Activated naive CD4-positive, alpha-beta T cell treated with anti-CD3 and anti-CD28 coated beads for 36 hours (primary cell): ENCODE measurements around the gene CPNE2. TPM values are rescaled to one million over a fixed set of nuclear protein-coding genes. Genes with fewer than 3 reads are reported as not detected.
"Not testable (repeated sequence)": the region's sequence is repeated elsewhere in the genome, so short reads cannot be mapped to it uniquely, and the experiment has no call there.

ENCODE experiments used
- CTCF ChIA-PET: fragments of 350-600 bp; sonication (Branson Sonifier 250); formaldehyde crosslinking; loops from one replicate; lab custom pipeline; 2021; ENCODE audit warnings: antibody characterized with exemption; lab: Charles Lee
- DNase-seq: peaks from one replicate; pipeline ENCODE4 v3.0.0-alpha.2; 2020
- H3K27ac Mint-ChIP-seq: one replicate; pipeline ENCODE4 v1.8.0; 2021; ENCODE audit warnings: mild to moderate bottlenecking, mixed read lengths
- H3K27me3 Mint-ChIP-seq: one replicate; pipeline ENCODE4 v1.8.0; 2021; ENCODE audit warnings: low read depth, mixed read lengths
- H3K36me3 Mint-ChIP-seq: one replicate; pipeline ENCODE4 v1.8.0; 2021; ENCODE audit warnings: low read depth, mixed read lengths
- H3K4me1 Mint-ChIP-seq: one replicate; pipeline ENCODE4 v1.8.0; 2021; ENCODE audit warnings: low read depth, mixed read lengths
- H3K4me3 Mint-ChIP-seq: one replicate; pipeline ENCODE4 v1.8.0; 2021; ENCODE audit warnings: mild to moderate bottlenecking, moderate library complexity, mixed read lengths
- H3K9me3 Mint-ChIP-seq: one replicate; pipeline ENCODE4 v1.8.0; 2021; ENCODE audit warnings: mixed read lengths
- intact Hi-C: fragments of 100-400 bp; cut with micrococcal nuclease; formaldehyde crosslinking; loops from one replicate; pipeline ENCODE4 v1.15.1; 2023
- total RNA-seq, 2 experiments: library from RNA; stranded (reverse); gene quantifications; one replicate each; pipeline ENCODE4 v1.2.3, GENCODE V29; 2021

CPNE2 gene
- total RNA-seq, 2 experiments from 2014 or later, result 5.1 TPM

DNA sequence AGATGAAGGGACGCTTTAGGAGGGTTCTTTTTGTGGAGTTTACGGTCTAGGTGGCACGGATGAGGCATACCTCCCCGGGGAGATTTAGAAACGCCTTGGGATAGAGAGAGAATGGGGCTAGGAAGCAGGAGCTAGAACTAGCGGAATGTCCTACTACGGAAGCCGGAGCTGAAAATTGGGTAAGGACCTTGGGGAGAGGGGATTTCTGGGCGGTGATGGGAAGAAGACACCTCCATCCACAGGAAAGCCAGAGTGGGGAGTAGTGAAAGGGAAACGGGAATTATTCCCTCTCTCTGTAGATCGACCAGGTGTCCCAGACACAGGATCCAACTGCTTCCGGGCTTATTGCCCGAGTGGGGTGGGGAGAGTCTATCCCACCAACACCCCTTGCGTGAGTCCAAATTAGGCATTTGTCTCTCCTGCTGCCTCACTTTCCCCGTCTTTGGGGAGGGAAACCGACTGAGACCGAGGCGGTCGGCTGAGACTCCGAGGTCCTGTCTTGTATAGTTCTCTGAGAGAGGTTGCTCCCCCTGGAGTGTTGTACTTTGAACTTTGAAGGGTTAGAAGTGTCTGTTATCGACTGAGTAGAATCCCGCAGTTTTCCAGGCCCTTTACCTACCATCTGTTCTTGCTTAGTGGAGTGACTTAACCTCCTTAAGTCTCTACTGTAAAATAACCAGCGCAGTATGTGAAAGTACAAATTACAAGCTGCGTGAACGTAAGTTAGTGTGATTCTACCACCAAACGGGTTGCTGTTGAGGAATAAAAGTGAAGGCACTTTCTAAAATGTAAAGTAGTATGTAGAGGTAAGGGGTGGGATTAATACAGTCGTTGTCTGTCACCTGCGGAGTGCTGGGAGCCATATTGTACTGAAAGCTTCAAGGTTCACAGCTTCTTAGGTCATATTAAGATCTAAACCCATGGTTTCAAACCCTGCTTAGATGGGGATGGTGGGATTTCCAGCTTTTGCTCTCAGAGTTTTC lies 94.8 kb downstream of the CPNE2 start:
- intact Hi-C loops, result loop anchor here (1.0 to 5.0 kb wide), 9 partner anchors 57 to 578 kb away; partner anchors contain the start of genes CCDC102A, KATNB1, NLRC5 and PLLP
- no peaks in the 10 kb centered on the region for H3K9me3 Mint-ChIP-seq
- peak; percentile 31 for DNase-seq
- peaks cover 6% of the 10 kb centered on the region for H3K36me3 Mint-ChIP-seq
- H3K27me3 Mint-ChIP-seq, result no peaks in the 10 kb centered on the region
- CTCF ChIA-PET, result interaction anchor here (1.1 to 1.4 kb wide), 2 partner anchors 95 to 575 kb away, joined by 3 to 4 read pairs; partner anchors contain the start of gene CPNE2
- peaks cover 47% of the 10 kb centered on the region for H3K4me1 Mint-ChIP-seq
- peak overlapping the region; percentile 95 for H3K27ac Mint-ChIP-seq
- peak overlapping the region; percentile 97 for H3K4me3 Mint-ChIP-seq

DNA sequence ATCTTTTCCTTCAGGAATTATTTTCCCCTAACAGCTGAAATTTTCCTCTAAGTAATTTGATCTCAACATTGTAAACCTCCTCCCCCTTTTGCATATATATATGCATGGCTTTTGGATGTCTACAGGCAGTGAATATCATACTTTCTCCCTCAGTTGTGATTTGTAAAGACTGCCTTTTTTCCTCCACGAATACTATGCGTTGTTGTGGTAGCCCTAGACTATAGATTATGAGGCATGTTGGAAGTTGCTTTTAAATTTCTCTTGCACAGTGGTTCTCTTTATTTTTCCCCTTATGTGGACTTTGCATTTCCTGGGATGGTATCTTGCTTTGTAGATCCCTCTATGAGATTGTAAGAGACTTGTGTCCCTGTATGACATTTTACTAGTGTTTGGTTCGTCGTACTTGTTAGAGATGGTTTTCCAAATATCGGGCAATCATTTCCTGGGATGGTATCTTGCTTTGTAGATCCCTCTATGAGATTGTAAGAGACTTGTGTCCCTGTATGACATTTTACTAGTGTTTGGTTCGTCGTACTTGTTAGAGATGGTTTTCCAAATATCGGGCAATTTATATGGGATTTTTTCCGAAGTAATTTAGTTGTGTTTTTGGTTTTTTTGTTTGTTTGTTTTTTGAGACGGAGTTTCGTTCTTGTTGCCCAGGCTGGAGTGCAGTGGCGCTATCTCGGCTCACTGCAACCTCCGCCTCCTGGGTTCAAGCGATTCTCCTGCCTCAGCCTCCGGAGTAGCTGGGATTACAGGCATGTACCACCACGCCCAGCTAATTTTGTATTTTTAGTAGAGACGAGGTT lies 95.7 kb downstream of the CPNE2 start:
- not testable (repeated sequence) for H3K27me3 Mint-ChIP-seq, DNase-seq, H3K9me3 Mint-ChIP-seq, H3K36me3 Mint-ChIP-seq
- CTCF ChIA-PET, result interaction anchor here (1.1 kb wide), 1 partner anchor 576 kb away, joined by 3 read pairs; no protein-coding TSS in a partner anchor
- intact Hi-C loops, result loop anchor here (2.0 to 5.0 kb wide), 2 partner anchors 97 to 229 kb away; partner anchors contain the start of gene PLLP
- H3K27ac Mint-ChIP-seq, result peak overlapping the region; percentile 95
- peak overlapping the region; percentile 97 for H3K4me3 Mint-ChIP-seq
- peaks cover 48% of the 10 kb centered on the region for H3K4me1 Mint-ChIP-seq

DNA sequence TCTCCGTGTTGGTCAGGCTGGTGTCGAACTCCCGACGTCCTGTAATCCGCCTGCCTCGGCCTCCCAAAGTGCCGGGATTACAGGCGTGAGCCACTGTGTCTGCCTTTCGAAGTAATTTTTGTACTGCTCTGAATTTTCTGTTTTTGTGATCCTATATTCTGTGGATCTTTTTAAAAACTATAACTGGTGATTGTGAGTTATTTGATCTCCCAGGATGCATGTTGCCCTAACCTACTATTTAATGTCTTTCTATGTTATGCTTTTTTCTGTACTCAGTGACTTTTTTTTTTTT lies 96.3 kb downstream of the CPNE2 start:
- Mint-ChIP-seq H3K36me3 (peaks cover 6% of the 10 kb centered on the region), H3K4me3 (no peak overlapping the region), H3K27ac (no peak overlapping the region), H3K27me3 (no peaks in the 10 kb centered on the region), H3K9me3 (no peaks in the 10 kb centered on the region), H3K4me1 (peaks cover 53% of the 10 kb centered on the region)
- intact Hi-C loops, result loop anchor here (5.0 kb wide), 1 partner anchor 229 kb away; no protein-coding TSS in a partner anchor
- no peak for DNase-seq
- CTCF ChIA-PET, result no interaction called here

DNA sequence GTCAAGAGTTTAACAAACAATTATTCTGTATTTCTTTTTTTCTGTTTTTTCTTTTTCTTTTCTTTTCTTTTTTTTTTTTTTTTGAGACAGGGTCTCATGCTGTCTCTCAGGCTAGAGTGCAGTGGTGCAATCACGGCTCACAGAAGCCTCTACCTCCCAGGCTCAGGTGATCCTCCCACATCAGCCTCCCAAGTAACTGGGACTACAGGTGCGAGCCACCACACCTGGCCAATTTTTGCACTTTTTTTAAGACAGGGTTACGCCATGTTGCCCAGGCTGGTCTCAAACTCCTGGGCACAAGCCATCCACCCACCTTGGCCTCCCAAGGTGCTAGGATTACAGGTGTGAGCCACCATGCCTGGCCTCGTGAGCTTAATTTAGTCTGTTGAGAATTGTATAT lies 97.1 kb downstream of the CPNE2 start:
- DNase-seq, H3K27ac Mint-ChIP-seq, H3K36me3 Mint-ChIP-seq, H3K9me3 Mint-ChIP-seq, H3K4me3 Mint-ChIP-seq, H3K27me3 Mint-ChIP-seq: not testable (repeated sequence)
- H3K4me1 Mint-ChIP-seq, result peaks cover 54% of the 10 kb centered on the region
- CTCF ChIA-PET, result interaction anchor here (1.5 kb wide), 1 partner anchor 97 kb away, joined by 4 read pairs; the partner anchor contains the start of gene CPNE2
- intact Hi-C loops, result loop anchor here (5.0 kb wide), 1 partner anchor 228 kb away; no protein-coding TSS in a partner anchor

- CTCF ChIA-PET, result interaction anchor here (1.3 to 1.5 kb wide), 2 partner anchors 97 to 110 kb away, joined by 4 read pairs; partner anchors contain the start of gene CPNE2
- H3K4me1 Mint-ChIP-seq, result peaks cover 49% of the 10 kb centered on the region
- no peak overlapping the region for H3K4me3 Mint-ChIP-seq
- peaks cover 6% of the 10 kb centered on the region for H3K36me3 Mint-ChIP-seq
- intact Hi-C loops, result loop anchor here (5.0 kb wide), 1 partner anchor 37 kb away; no protein-coding TSS in a partner anchor
- no peak for DNase-seq
- H3K27me3 Mint-ChIP-seq, result no peaks in the 10 kb centered on the region
- H3K27ac Mint-ChIP-seq, result no peak overlapping the region
- no peaks in the 10 kb centered on the region for H3K9me3 Mint-ChIP-seq
Observed at GRCh38 chr16:57190136-57190535, 97.8 kb downstream of the CPNE2 start.

DNA sequence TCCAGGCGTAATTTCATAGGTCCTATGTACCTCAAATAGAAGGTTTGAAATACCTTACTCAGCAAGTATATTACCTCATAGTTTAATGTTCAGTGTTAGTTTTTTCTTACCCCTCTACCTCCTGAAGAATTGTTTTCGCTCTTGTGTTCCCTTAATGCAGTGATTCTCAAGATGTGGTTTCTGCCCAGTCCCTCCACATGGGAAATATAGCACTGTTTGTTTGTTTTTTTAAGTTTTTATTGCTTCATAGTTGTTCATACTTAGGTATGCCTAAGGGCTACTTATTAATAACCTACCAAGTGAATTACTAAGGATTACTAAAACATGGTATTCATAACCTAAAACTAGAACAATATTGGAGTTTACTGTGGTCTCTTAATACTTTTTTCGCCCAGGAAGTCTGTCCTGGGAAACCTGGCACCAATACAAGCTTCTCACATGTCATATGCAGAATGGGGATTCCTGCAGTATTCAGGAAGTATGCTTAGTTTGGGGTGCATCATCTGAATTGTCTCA lies 98.7 kb downstream of the CPNE2 start:
- peaks cover 6% of the 10 kb centered on the region for H3K36me3 Mint-ChIP-seq
- no peak overlapping the region for H3K27ac Mint-ChIP-seq
- no peaks in the 10 kb centered on the region for H3K27me3 Mint-ChIP-seq
- CTCF ChIA-PET, result interaction anchor here (1.3 to 1.5 kb wide), 2 partner anchors 98 to 109 kb away, joined by 4 read pairs; partner anchors contain the start of gene CPNE2
- H3K4me1 Mint-ChIP-seq, result peaks cover 50% of the 10 kb centered on the region
- H3K9me3 Mint-ChIP-seq, result no peaks in the 10 kb centered on the region
- no peak overlapping the region for H3K4me3 Mint-ChIP-seq
- intact Hi-C loops, result loop anchor here (5.0 kb wide), 1 partner anchor 36 kb away; no protein-coding TSS in a partner anchor
- no peak for DNase-seq

- CTCF ChIA-PET, result no interaction called here
- Mint-ChIP-seq H3K4me3 (no peak overlapping the region), H3K27ac (no peak overlapping the region), H3K27me3 (no peaks in the 10 kb centered on the region), H3K4me1 (peaks cover 55% of the 10 kb centered on the region), H3K9me3 (no peaks in the 10 kb centered on the region), H3K36me3 (peaks cover 4% of the 10 kb centered on the region)
- intact Hi-C loops, result loop anchor here (5.0 kb wide), 1 partner anchor 35 kb away; no protein-coding TSS in a partner anchor
- no peak for DNase-seq
Observed at GRCh38 chr16:57192146-57192545, 99.8 kb downstream of the CPNE2 start.

- H3K9me3 Mint-ChIP-seq, result no peaks in the 10 kb centered on the region
- intact Hi-C loops, result loop anchor here (5.0 kb wide), 1 partner anchor 34 kb away; no protein-coding TSS in a partner anchor
- DNase-seq, result no peak
- peaks cover 4% of the 10 kb centered on the region for H3K36me3 Mint-ChIP-seq
- H3K27me3 Mint-ChIP-seq, result no peaks in the 10 kb centered on the region
- no peak overlapping the region for H3K27ac Mint-ChIP-seq
- H3K4me1 Mint-ChIP-seq, result peaks cover 49% of the 10 kb centered on the region
- H3K4me3 Mint-ChIP-seq, result no peak overlapping the region
- CTCF ChIA-PET, result no interaction called here
Observed at GRCh38 chr16:57192720-57193486, 100.5 kb downstream of the CPNE2 start.

- no peak for DNase-seq
- H3K36me3 Mint-ChIP-seq, result peaks cover 4% of the 10 kb centered on the region
- H3K27ac Mint-ChIP-seq, result no peak overlapping the region
- no peaks in the 10 kb centered on the region for H3K9me3 Mint-ChIP-seq
- no peaks in the 10 kb centered on the region for H3K27me3 Mint-ChIP-seq
- intact Hi-C loops, result loop anchor here (5.0 kb wide), 1 partner anchor 33 kb away; no protein-coding TSS in a partner anchor
- CTCF ChIA-PET, result interaction anchor here (0.6 to 1.2 kb wide), 2 partner anchors 9 to 25 kb away, joined by 4 to 6 read pairs; partner anchors contain the start of genes PSME3IP1 and RSPRY1
- peaks cover 40% of the 10 kb centered on the region for H3K4me1 Mint-ChIP-seq
- H3K4me3 Mint-ChIP-seq, result no peak overlapping the region
Observed at GRCh38 chr16:57194512-57194911, 102.1 kb downstream of the CPNE2 start.

DNA sequence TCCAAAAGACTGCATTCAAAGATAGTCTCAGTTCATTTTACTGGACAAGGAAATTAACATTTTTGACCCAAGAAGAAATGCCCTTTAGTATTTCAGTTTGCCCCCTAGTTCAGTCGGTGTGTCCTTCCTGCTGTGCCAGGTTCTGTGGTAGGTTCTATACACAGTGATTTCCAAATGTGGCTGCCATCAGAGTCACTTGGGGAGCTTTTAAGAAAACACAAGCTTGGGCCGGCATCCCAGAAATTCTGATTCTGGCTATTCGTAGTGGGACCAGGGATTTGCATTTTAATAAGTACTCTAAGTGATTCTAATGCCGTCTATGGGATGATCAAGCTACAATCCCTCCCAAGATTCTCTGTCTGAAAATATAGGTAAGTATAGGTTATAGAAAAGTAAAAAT lies 103.9 kb downstream of the CPNE2 start:
- CTCF ChIA-PET, result no interaction called here
- intact Hi-C loops, result no loop called here
- H3K4me3 Mint-ChIP-seq, result no peak overlapping the region
- peaks cover 2% of the 10 kb centered on the region for H3K36me3 Mint-ChIP-seq
- H3K4me1 Mint-ChIP-seq, result peaks cover 31% of the 10 kb centered on the region
- no peaks in the 10 kb centered on the region for H3K27me3 Mint-ChIP-seq
- H3K9me3 Mint-ChIP-seq, result no peaks in the 10 kb centered on the region
- DNase-seq, result no peak
- H3K27ac Mint-ChIP-seq, result no peak overlapping the region

GRCh38 chr16:57196753-57197152 lies 104.4 kb downstream of the CPNE2 start:
- Mint-ChIP-seq H3K36me3 (peaks cover 2% of the 10 kb centered on the region), H3K27me3 (no peaks in the 10 kb centered on the region), H3K4me1 (peaks cover 31% of the 10 kb centered on the region), H3K27ac (no peak overlapping the region), H3K9me3 (no peaks in the 10 kb centered on the region), H3K4me3 (no peak overlapping the region)
- no peak for DNase-seq
- CTCF ChIA-PET, result no interaction called here
- intact Hi-C loops, result no loop called here
